Kidney (tissue), 14 donors: ENCODE data around the gene MAML2. TPM values are rescaled to one million over a fixed set of nuclear protein-coding genes. Genes with fewer than 3 reads are reported as not detected.

ENCODE experiments used
- DNase-seq, 5 donors: peaks; one replicate each; pipeline ENCODE4 v3.0.0-alpha.2; 2013 to 2020
- FAIRE-seq: peaks from 2 replicates; lab custom pipeline; 2012; peaks lifted over from hg19 to GRCh38; lab: Jason Lieb, UNC
- H3K27ac ChIP-seq, 2 donors: one replicate each; pipeline ENCODE4 v1.7.0; 2013; ENCODE audit warnings: low read depth in 2 of 2, low read length in 2 of 2, inconsistent platforms in 1 of 2
- H3K27me3 ChIP-seq: one replicate; pipeline ENCODE4 v1.7.1; 2013; ENCODE audit warnings: low read length, inconsistent platforms; ENCODE audit not compliant: control insufficient read depth, insufficient read depth
- H3K36me3 ChIP-seq, 3 donors: one replicate each; pipeline versions ENCODE4 v1.7.0 to v1.7.1; 2013; ENCODE audit warnings: low read length in 3 of 3, control low read depth in 1 of 3, inconsistent platforms in 1 of 3; ENCODE audit not compliant: insufficient read depth in 3 of 3, control insufficient read depth in 2 of 3
- H3K4me1 ChIP-seq, 3 donors: one replicate each; pipeline versions ENCODE4 v1.7.0 to v1.7.1; 2013; ENCODE audit warnings: low read length in 3 of 3, inconsistent platforms in 1 of 3, low read depth in 1 of 3; ENCODE audit not compliant: control insufficient read depth in 2 of 3, insufficient read depth in 2 of 3
- H3K4me3 ChIP-seq, 3 donors: one replicate each; pipeline versions ENCODE4 v1.7.0 to v1.8.1; 2013; ENCODE audit warnings: low read length in 3 of 3, control low read depth in 1 of 3, inconsistent platforms in 1 of 3
- H3K9ac ChIP-seq, 3 donors: one replicate each; pipeline versions ENCODE4 v1.7.0 to v1.7.1; 2013; ENCODE audit warnings: low read length in 3 of 3, control low read depth in 1 of 3, inconsistent platforms in 1 of 3
- H3K9me3 ChIP-seq, 3 donors: one replicate each; pipeline versions ENCODE4 v1.7.0 to v1.7.1; 2013; ENCODE audit warnings: low read length in 3 of 3, control low read depth in 1 of 3, inconsistent platforms in 1 of 3; ENCODE audit not compliant: control insufficient read depth in 2 of 3, insufficient read depth in 1 of 3
- CTCF ChIP-seq: IDR thresholded peaks from 3 replicates; pipeline ENCODE4 v1.5.1; 2012; ENCODE audit warnings: mild to moderate bottlenecking, moderate library complexity, borderline replicate concordance; ENCODE audit not compliant: insufficient read depth; ENCODE audit errors: extremely low read depth
- intact Hi-C: fragments of 100-400 bp; cut with DNase I; formaldehyde crosslinking; loops from one replicate; pipeline ENCODE4 v1.11.1; 2022
- polyA plus RNA-seq: library from polyadenylated mRNA; stranded (reverse); fragments of 350-450 nt; fragmentation: Illumina TruSeq; extraction: RNeasy Lipid Tissue Mini Kit (QIAGEN cat#74804); gene quantifications from one replicate; pipeline ENCODE4 v1.2.3, GENCODE V29; 2014; ENCODE audit warnings: low read depth, low replicate concordance; ENCODE audit not compliant: insufficient read depth
- total RNA-seq: library from RNA; stranded (reverse); fragmentation: NEBNext Ultra II Directional; extraction: Animal tissue kit (Norgen Biotek cat#: 25700); gene quantifications from one replicate; pipeline ENCODE4 v1.2.1, GENCODE V29; 2021
- donor health status: control.
- donor health status: control.
- donor health status: control.
- donor health status: control.
- donor health status: control.
- donor health status: DM: yes; HTN: yes; CAD: no.
- donor health status: Normal renal cell carcinoma (clear cell type).

The MAML2 gene
- total and polyA plus RNA-seq, 2 donors from 2014 or later = 4.9 to 32.3 TPM

- H3K4me1 ChIP-seq = peaks cover 17 to 49% (median 48%) of the 10 kb centered on the region in 3 donors
- intact Hi-C loops = no loop called here
- no peaks in the 10 kb centered on the region for H3K9me3 ChIP-seq
- peak overlapping the region; percentile 15 to 78 (median 52) for H3K9ac ChIP-seq
- TF ChIP-seq CTCF = no peak
- no peaks in the 10 kb centered on the region for H3K27me3 ChIP-seq
- no peak for FAIRE-seq
- DNase-seq = peak in 2 of 5 donors; percentile 28 to 60
- H3K36me3 ChIP-seq = no peaks in the 10 kb centered on the region
- H3K27ac ChIP-seq = peak overlapping the region; percentile 89 to 93
- peak overlapping the region; percentile 30 to 98 (median 88) for H3K4me3 ChIP-seq
Measured at GRCh38 chr11:96338910-96339705, 3.9 kb downstream of the MAML2 start.

GRCh38 chr11:96337541-96338431 is 5.2 kb downstream of the MAML2 start:
- no peak for TF ChIP-seq CTCF
- peak in 2 of 5 donors; percentile 23 to 61 for DNase-seq
- H3K9ac ChIP-seq = peak overlapping the region; percentile 8 to 78 (median 46)
- no peaks in the 10 kb centered on the region for H3K9me3 ChIP-seq
- no peaks in the 10 kb centered on the region for H3K36me3 ChIP-seq
- no peaks in the 10 kb centered on the region for H3K27me3 ChIP-seq
- peak overlapping the region; percentile 74 to 89 for H3K27ac ChIP-seq
- no peak for FAIRE-seq
- H3K4me1 ChIP-seq = peaks cover 18 to 60% (median 50%) of the 10 kb centered on the region in 3 donors
- peak overlapping the region; percentile 13 to 98 (median 88) for H3K4me3 ChIP-seq
- intact Hi-C loops = no loop called here

GRCh38 chr11:96335388-96335787 is 7.6 kb downstream of the MAML2 start:
- Histone ChIP-seq H3K4me3 (no peak overlapping the region), H3K4me1 (peaks cover 26 to 71% (median 50%) of the 10 kb centered on the region in 3 donors), H3K9me3 (no peaks in the 10 kb centered on the region), H3K9ac (no peak overlapping the region), H3K27me3 (no peaks in the 10 kb centered on the region), H3K27ac (peak overlapping the region in 1 of 2 donors; percentile 21), H3K36me3 (no peaks in the 10 kb centered on the region)
- no peak for FAIRE-seq
- peak in 2 of 5 donors; percentile 81 to 85 for DNase-seq
- no peak for TF ChIP-seq CTCF
- intact Hi-C loops = no loop called here
